C4-2B (cell line): ENCODE data around the gene ACSF3.
"Not testable (repeated sequence)": the region's sequence is repeated elsewhere in the genome, so short reads cannot be mapped to it uniquely, and the experiment has no call there.

Experiments used
- H3K27ac ChIP-seq: fragments of 450-650 bp; 2 replicates; pipeline ENCODE4 v1.5.1; 2017
- ZFX ChIP-seq: fragments of 450-650 bp; IDR thresholded peaks from 2 replicates; pipeline ENCODE4 v1.6.1; 2017
- TF ChIP-seq, protein P1 (sequence below): fragments of 450-650 bp; conservative IDR thresholded peaks from 2 replicates; pipeline ENCODE4 v1.5.1; 2017; ENCODE audit warnings: mild to moderate bottlenecking

ACSF3 gene

DNA sequence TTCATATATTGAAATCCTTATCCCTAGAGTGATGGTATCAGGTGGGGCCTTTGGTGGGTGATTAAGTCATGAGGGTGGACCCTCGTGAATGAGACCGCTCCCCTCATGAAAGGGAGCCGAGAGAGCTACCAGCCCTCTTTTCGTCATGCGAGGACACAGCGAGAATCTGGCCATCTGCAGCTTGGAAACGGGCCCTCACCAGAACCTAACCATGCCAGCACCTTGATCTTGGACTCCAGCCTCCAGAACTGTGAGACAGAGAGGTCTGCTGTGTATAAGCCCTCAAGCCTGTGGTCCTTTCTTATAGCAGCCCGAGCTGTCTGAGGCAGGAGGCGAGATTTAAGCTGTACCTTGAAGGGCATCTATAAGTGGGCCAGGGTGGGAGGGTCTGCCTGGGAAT, 23.7 kb upstream of the ACSF3 start:
- TF ChIP-seq, protein P1, sequence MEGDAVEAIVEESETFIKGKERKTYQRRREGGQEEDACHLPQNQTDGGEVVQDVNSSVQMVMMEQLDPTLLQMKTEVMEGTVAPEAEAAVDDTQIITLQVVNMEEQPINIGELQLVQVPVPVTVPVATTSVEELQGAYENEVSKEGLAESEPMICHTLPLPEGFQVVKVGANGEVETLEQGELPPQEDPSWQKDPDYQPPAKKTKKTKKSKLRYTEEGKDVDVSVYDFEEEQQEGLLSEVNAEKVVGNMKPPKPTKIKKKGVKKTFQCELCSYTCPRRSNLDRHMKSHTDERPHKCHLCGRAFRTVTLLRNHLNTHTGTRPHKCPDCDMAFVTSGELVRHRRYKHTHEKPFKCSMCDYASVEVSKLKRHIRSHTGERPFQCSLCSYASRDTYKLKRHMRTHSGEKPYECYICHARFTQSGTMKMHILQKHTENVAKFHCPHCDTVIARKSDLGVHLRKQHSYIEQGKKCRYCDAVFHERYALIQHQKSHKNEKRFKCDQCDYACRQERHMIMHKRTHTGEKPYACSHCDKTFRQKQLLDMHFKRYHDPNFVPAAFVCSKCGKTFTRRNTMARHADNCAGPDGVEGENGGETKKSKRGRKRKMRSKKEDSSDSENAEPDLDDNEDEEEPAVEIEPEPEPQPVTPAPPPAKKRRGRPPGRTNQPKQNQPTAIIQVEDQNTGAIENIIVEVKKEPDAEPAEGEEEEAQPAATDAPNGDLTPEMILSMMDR: no peak

DNA sequence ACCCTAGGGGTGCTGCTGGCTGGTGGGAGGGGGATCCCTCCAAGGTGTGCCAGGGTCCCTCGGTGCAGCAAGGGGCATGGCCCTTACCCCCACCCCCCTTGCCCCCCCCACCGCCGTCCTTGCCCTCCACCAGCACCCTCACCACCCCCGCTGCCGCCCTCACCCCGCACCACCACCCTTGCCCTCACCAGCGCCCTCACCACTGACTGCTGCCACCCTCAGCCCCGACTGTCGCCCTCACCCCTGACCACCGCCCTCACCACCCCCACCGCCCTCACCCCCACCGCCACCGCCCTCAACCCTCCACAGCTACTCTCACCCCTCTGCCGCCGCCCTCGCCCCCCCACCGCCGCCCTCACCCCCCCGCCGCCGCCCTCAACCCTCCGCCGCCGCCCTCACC, 23.1 kb upstream of the ACSF3 start:
- TF ChIP-seq, protein P1: no peak
- TF ChIP-seq ZFX: no peak
- H3K27ac ChIP-seq: no peak overlapping the region

More for the DNA sequence above, 23.7 kb upstream of the ACSF3 start:
- H3K27ac ChIP-seq: no peak overlapping the region

DNA sequence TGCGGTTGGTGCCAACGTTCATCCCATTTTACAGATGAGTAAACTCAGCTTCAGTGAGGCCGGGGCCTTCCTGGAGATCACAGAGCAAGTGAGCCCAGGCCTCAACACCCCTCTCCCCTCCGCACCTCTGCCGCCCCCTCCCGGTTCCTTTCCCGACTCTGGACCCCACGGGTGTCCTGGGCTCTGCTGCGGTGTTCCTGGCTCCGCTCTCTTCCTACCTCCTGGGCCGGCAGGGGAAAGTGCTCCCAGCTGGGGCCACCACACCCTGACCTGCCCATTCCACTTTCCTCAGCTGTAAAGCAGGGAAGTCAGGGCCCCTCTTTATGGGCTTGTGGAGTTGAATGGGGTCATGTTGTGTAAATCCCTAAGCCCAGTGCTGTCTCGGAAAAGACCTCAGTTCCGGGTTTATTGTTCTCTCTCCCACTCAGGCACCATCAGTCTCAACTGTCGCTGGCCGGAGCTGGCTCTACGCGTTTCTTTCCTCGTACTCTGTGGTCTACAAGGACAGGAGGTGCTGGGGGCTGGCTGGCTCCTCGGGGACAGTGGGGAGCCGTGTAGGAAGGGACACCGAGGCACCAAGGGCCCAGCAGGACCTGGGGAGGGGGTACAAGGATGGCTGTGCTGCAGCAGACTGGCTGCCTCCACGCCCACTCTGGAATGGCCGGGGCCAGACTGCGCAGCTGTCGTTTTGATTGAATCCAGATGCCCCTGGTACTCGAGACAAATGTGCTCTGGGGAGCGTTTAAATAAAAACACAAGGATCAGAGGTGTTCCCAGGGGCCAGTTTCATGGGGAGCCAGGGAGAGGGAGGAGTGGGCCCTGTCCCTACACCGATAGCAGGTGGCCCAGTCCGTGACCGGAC, 21.7 kb upstream of the ACSF3 start:
- no peak for TF ChIP-seq ZFX
- TF ChIP-seq, protein P1: no peak
- no peak overlapping the region for H3K27ac ChIP-seq

DNA sequence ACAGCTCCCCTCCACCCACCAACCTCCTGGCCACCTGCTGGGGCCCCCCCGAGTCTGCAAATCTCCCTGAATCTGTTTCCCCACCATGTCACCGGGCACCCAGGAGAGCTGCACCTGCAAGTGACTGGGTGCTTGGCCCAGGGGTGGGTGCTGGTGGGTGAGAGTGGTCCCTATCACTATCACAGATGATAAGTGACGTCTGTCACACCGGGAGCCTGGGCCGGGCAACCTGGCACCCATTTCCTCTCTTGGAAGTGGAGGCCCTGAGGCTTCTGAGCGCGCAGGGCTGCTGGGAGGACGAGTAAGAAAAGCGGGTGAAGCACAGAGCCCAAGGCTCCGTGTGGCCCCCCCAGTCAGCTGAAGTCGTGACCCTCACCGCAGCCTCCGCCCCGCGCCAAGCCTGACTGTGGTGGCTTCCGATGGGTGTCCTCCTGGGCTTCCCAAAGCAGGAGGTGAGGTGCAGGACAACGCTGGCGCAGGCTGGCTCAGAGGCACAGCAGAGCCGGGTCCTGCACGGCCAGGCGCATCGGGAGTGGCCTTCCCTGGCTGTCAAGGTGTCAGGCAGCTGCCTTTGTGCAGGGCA, 21.0 kb upstream of the ACSF3 start:
- no peak overlapping the region for H3K27ac ChIP-seq
- TF ChIP-seq, protein P1: no peak
- no peak for TF ChIP-seq ZFX

DNA sequence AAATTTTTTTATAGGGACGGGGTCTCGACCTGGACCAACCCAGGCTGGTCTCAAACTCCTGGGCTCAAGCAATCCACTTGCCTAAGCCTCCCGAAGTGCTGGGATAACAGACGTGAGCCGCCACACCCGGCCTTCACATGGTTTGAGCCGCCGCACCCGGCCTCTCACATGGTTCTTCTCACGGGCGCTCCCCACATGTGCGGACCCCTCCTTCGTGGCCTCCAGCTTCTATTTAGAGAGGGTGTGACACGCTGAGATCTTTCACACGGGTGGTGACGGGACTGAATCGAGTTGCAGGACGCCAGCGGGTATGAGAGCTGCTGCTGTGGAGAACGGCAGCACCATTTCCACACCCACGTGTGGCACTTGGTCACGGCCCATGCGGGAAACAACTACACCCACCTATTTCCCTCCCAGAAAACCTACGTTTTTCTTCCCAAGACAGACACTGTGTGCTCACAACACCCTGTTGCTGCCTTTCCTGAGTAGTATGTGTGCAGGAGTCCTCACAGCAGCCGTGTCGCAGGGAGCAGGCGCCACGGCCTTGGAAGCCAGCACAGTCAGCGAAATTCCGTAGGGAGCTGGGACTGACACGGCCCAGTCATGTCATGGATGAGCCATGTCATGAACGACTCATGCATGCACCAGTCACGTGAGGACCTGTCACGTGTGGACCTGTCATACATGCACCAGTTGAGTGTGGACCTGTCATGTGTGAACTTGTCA, 20.1 kb upstream of the ACSF3 start:
- no peak for TF ChIP-seq ZFX
- TF ChIP-seq, protein P1: no peak
- no peak overlapping the region for H3K27ac ChIP-seq

DNA sequence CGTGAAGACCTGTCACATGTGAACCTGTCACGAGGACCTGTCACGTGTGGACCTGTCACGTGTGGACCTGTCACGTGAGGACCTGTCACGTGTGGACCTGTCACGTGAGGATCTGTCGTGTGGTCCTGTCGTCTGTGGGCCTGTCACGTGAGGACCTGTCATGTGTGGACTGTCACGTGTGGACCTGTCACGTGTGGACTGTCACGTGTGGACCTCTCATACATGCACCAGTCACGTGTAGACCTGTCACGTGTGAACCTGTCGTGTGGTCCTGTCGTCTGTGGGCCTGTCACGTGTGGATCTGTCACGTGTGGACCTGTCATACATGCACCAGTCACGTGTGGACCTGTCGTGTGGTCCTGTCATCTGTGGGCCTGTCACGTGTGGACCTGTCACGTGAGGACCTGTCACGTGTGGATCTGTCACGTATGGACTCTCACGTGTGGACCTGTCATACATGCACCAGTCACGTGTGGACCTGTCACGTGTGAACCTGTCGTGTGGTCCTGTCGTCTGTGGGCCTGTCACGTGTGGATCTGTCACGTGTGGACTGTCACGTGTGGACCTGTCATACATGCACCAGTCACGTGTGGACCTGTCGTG, 19.5 kb upstream of the ACSF3 start:
- not testable (repeated sequence) for H3K27ac ChIP-seq

DNA sequence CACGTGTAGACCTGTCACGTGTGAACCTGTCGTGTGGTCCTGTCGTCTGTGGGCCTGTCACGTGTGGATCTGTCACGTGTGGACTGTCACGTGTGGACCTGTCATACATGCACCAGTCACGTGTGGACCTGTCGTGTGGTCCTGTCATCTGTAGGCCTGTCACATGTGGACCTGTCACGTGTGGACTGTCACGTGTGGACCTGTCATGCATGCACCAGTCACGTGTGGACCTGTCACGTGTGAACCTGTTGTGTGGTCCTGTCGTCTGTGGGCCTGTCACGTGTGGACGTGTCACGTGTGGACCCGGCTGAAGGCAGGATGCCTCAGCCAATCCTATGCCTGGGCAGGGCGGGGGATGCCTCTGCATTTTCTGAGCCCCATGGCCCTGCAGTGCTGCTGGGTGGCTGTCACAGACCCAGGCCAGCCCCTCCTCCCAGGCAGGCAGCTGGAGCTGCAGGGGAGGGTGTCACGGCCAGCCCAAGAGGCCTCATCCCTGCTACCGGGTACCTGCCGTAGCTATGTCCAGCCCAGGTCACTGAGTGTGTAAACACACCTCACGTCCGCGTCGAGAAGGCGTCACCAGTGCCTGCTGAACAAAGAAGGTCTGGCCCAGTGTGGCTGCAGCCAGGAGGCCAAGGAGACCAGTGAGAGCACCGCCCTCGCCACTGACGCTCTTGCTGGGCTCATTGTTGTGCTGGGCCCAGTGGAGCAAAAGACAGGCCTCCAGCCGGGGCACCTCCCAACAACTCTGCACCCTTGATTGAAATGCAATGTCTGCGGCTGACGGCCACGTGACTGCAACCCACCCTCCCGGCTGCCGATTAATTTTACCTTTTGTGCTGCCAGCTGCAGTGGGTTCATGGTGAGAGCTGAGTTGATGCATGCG, 18.6 kb upstream of the ACSF3 start:
- no peak for TF ChIP-seq ZFX
- TF ChIP-seq, protein P1: no peak
- H3K27ac ChIP-seq: no peak overlapping the region
